HG02840 (cell line): ENCODE data around the gene NTN1.

Experiments
- ATAC-seq: cut with Tn5 transposase; IDR thresholded peaks from one replicate; pipeline ENCODE4 v1.9.1; 2021; ENCODE audit warnings: mild to moderate bottlenecking, moderate library complexity, moderate number of reproducible peaks; ENCODE audit not compliant: unreplicated experiment, low FRiP score

Gene NTN1

GRCh38 chr17:9227819-9228407 is 206.6 kb downstream of the NTN1 start:
- ATAC-seq = no peak

GRCh38 chr17:9228408-9229159 is 207.3 kb downstream of the NTN1 start:
- ATAC-seq = no peak

- ATAC-seq = no peak
These were observed 208.0 kb downstream of the NTN1 start for GRCh38 chr17:9229160-9229825.

GRCh38 chr17:9229826-9230201 is 208.5 kb downstream of the NTN1 start:
- no peak for ATAC-seq

GRCh38 chr17:9230346-9230745 is 209.0 kb downstream of the NTN1 start:
- ATAC-seq = no peak

- no peak for ATAC-seq
These were observed 209.6 kb downstream of the NTN1 start for GRCh38 chr17:9230861-9231260.

- ATAC-seq = no peak
These were observed 210.3 kb downstream of the NTN1 start for GRCh38 chr17:9231449-9232154.

GRCh38 chr17:9232155-9232475 is 210.8 kb downstream of the NTN1 start:
- no peak for ATAC-seq

GRCh38 chr17:9232591-9233270 is 211.4 kb downstream of the NTN1 start:
- no peak for ATAC-seq

GRCh38 chr17:9233271-9233599 is 211.9 kb downstream of the NTN1 start:
- ATAC-seq = no peak

GRCh38 chr17:9233761-9234160 is 212.5 kb downstream of the NTN1 start:
- ATAC-seq = no peak

GRCh38 chr17:9234389-9234945 is 213.2 kb downstream of the NTN1 start:
- no peak for ATAC-seq

GRCh38 chr17:9235346-9235745 is 214.0 kb downstream of the NTN1 start:
- ATAC-seq = no peak

GRCh38 chr17:9236286-9237052 is 215.2 kb downstream of the NTN1 start:
- no peak for ATAC-seq

- ATAC-seq = no peak
These were observed 215.7 kb downstream of the NTN1 start for GRCh38 chr17:9237053-9237410.

GRCh38 chr17:9237661-9238301 is 216.5 kb downstream of the NTN1 start:
- no peak for ATAC-seq

- ATAC-seq = no peak
These were observed 217.3 kb downstream of the NTN1 start for GRCh38 chr17:9238340-9239245.

GRCh38 chr17:9239246-9239792 is 218.0 kb downstream of the NTN1 start:
- ATAC-seq = no peak
